ENCODE measurements around the gene PROM2. TPM values are rescaled to one million over a fixed set of nuclear protein-coding genes. Genes with fewer than 3 reads are reported as not detected.

PROM2 gene, protein sequence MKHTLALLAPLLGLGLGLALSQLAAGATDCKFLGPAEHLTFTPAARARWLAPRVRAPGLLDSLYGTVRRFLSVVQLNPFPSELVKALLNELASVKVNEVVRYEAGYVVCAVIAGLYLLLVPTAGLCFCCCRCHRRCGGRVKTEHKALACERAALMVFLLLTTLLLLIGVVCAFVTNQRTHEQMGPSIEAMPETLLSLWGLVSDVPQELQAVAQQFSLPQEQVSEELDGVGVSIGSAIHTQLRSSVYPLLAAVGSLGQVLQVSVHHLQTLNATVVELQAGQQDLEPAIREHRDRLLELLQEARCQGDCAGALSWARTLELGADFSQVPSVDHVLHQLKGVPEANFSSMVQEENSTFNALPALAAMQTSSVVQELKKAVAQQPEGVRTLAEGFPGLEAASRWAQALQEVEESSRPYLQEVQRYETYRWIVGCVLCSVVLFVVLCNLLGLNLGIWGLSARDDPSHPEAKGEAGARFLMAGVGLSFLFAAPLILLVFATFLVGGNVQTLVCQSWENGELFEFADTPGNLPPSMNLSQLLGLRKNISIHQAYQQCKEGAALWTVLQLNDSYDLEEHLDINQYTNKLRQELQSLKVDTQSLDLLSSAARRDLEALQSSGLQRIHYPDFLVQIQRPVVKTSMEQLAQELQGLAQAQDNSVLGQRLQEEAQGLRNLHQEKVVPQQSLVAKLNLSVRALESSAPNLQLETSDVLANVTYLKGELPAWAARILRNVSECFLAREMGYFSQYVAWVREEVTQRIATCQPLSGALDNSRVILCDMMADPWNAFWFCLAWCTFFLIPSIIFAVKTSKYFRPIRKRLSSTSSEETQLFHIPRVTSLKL
- 10 to 100 TPM; 56.0 to 82.4 TPM for polyA plus RNA-seq

DNA sequence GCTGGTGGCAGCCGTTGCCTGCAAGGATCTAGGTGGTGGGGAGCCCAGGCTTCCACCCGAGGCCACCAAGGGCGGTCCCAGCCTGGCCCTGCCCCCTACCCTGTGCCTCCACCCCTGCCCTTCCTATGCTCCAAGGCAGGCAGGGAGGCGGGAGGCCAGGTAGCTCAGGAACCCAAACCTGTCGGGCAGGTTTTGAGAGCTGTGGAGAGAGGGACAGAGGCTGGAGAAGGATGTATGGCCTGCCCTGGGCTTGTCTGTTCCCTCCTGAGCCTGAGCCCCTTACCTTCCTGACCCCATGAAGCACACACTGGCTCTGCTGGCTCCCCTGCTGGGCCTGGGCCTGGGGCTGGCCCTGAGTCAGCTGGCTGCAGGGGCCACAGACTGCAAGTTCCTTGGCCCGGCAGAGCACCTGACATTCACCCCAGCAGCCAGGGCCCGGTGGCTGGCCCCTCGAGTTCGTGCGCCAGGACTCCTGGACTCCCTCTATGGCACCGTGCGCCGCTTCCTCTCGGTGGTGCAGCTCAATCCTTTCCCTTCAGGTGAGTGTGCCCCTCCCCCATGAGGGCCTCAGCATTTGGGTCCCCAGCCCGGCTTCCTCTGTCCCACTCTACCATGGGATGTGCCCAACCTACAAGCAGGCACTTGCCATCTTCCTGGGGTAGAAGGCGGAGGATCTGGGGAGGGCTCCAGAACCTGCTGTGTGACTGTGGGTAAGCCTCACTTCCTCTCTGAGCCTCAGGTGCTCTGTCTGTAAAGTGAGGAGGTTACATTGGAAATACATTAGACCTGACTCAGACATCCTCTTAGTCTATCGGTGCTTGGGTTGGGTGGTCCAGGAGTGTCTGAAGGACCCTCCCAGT is at the start of gene PROM2:
Gene PROM2 (plus strand): TSS at position 159 of the 860 bp plus-strand sequence. CDS start 137 bp downstream, at position 296.
- Histone ChIP-seq H3K4me1 (ENCODE audit: control insufficient read depth in 2 of 2, insufficient read depth in 2 of 2, low read length in 1 of 2) (peaks cover 0 to 31% of the 10 kb centered on the region in 2 donors), H3K9me3 (ENCODE audit: control insufficient read depth in 2 of 2, insufficient read depth in 1 of 2, low read depth in 1 of 2, low read length in 1 of 2) (no peaks in the 10 kb centered on the region), H3K36me3 (ENCODE audit: control insufficient read depth in 2 of 2, insufficient read depth in 2 of 2, low read length in 1 of 2) (peaks cover 0 to 6% of the 10 kb centered on the region in 2 donors), H3K27me3 (ENCODE audit: control insufficient read depth in 1 of 2, insufficient read depth in 2 of 2, low read length in 2 of 2) (no peaks in the 10 kb centered on the region), H3K4me3 (ENCODE audit: low read depth in 1 of 2, low read length in 2 of 2) (peak within 1 kb of the TSS; percentile 60 to 61), H3K27ac (ENCODE audit: low read depth in 2 of 2, low read length in 1 of 2) (peak within 1 kb of the TSS; percentile 93 to 97)
- WGBS, 2 donors: 38 to 46% methylated on average over 16 to 17 of the region's 17 CpGs

DNA sequence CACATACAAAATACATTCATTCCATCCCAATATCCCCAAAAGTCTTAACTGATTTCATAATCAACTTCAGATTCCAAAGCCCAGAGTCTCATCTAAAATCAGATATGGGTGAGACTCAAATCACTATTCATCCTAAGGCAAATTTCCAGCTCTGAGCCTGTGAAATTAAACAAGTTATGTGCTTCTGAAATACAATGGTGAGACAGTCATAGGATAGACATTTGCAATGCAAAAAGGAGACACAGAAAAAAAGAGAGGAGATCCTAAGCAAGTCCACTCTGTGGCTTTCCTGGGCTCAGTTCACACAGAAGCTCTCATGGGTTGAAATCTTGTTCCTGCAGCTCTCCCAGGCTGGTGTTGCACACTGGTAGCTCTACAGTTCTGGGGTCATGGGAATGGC is 48.6 kb upstream of the PROM2 start:
- no peaks in the 10 kb centered on the region for H3K4me1 ChIP-seq (ENCODE audit: control insufficient read depth in 2 of 2, insufficient read depth in 2 of 2, low read length in 1 of 2)
- H3K36me3 ChIP-seq (ENCODE audit: control insufficient read depth in 2 of 2, insufficient read depth in 2 of 2, low read length in 1 of 2): no peaks in the 10 kb centered on the region
- no peaks in the 10 kb centered on the region for H3K27me3 ChIP-seq (ENCODE audit: control insufficient read depth in 1 of 2, insufficient read depth in 2 of 2, low read length in 2 of 2)
- no peak overlapping the region for H3K27ac ChIP-seq (ENCODE audit: low read depth in 2 of 2, low read length in 1 of 2)
- H3K9me3 ChIP-seq (ENCODE audit: control insufficient read depth in 2 of 2, insufficient read depth in 1 of 2, low read depth in 1 of 2, low read length in 1 of 2): peaks cover 0 to 15% of the 10 kb centered on the region in 2 donors
- no peak overlapping the region for H3K4me3 ChIP-seq (ENCODE audit: low read depth in 1 of 2, low read length in 2 of 2)

DNA sequence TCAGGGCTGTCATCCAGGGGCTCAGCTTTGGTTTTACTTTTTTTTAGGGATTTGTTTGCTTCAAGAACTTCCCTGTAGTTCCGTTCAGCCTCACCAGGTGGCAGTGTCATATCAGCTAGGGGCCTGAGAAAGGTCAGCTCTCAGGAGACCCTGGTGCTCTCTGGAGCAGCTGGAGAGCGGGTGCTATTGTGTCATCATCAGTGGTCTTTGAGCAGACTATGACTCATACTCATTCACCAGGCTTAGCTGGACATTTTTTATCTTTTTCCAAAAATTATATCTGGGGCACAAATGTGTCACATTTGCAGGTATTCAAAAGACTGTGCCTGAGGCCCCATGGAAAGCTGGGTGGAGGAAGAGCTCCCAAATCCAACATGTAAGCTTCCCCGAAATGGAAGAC is 42.5 kb upstream of the PROM2 start:
- Histone ChIP-seq H3K36me3 (ENCODE audit: control insufficient read depth in 2 of 2, insufficient read depth in 2 of 2, low read length in 1 of 2) (no peaks in the 10 kb centered on the region), H3K9me3 (ENCODE audit: control insufficient read depth in 2 of 2, insufficient read depth in 1 of 2, low read depth in 1 of 2, low read length in 1 of 2) (no peaks in the 10 kb centered on the region), H3K4me3 (ENCODE audit: low read depth in 1 of 2, low read length in 2 of 2) (no peak overlapping the region), H3K4me1 (ENCODE audit: control insufficient read depth in 2 of 2, insufficient read depth in 2 of 2, low read length in 1 of 2) (no peaks in the 10 kb centered on the region), H3K27ac (ENCODE audit: low read depth in 2 of 2, low read length in 1 of 2) (no peak overlapping the region), H3K27me3 (ENCODE audit: control insufficient read depth in 1 of 2, insufficient read depth in 2 of 2, low read length in 2 of 2) (no peaks in the 10 kb centered on the region)
- 31 to 35% methylated on average over 3 of the region's 3 CpGs for WGBS, 2 donors

DNA sequence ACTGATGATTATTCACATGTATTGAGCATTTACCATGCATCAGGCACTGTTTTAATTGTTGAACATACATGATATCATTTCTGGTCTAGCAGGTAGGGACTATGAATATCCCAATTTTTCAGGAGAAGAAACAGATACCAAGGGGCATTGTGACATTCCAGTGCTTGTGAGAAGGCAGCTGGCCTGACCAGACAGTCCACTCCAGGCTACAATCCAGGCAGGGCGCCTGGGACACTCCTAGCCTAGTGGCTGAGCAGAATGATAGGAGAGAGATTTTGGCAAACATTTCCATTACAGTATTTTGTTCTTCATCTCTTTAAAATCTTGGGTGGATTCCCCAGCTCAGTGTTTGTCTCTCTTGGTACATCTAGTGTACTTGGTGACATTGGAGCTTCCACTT is 42.0 kb upstream of the PROM2 start:
- Histone ChIP-seq H3K27ac (ENCODE audit: low read depth in 2 of 2, low read length in 1 of 2) (no peak overlapping the region), H3K27me3 (ENCODE audit: control insufficient read depth in 1 of 2, insufficient read depth in 2 of 2, low read length in 2 of 2) (no peaks in the 10 kb centered on the region), H3K9me3 (ENCODE audit: control insufficient read depth in 2 of 2, insufficient read depth in 1 of 2, low read depth in 1 of 2, low read length in 1 of 2) (no peaks in the 10 kb centered on the region), H3K4me3 (ENCODE audit: low read depth in 1 of 2, low read length in 2 of 2) (no peak overlapping the region), H3K4me1 (ENCODE audit: control insufficient read depth in 2 of 2, insufficient read depth in 2 of 2, low read length in 1 of 2) (no peaks in the 10 kb centered on the region), H3K36me3 (ENCODE audit: control insufficient read depth in 2 of 2, insufficient read depth in 2 of 2, low read length in 1 of 2) (no peaks in the 10 kb centered on the region)
- 79 to 81% methylated on average over 1 of the region's 1 CpG for WGBS, 2 donors

DNA sequence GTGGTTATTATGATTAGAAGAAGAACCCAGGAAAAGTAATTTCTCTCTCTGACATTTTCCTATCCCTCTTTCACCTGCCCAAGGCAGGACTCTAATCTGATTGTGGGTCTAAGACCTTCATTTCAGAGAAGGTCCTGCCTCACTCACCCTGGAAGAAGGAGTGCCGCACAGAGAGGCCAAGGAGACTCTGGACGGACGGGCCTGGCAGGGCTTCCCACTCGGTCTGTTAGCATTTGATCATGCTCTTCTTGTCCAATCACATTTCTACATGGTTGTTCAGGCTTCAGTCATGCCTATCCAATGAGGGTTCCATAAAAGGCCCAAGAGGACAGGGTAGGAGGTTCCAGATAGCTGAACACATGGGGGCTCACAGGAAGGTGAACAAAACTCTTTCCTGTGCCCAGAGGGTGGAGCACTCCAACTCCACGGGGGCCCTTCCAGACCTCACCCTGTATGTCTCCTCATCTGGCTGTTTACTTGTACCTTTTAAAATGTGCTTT is 39.9 kb upstream of the PROM2 start:
- no peaks in the 10 kb centered on the region for H3K9me3 ChIP-seq (ENCODE audit: control insufficient read depth in 2 of 2, insufficient read depth in 1 of 2, low read depth in 1 of 2, low read length in 1 of 2)
- no peaks in the 10 kb centered on the region for H3K36me3 ChIP-seq (ENCODE audit: control insufficient read depth in 2 of 2, insufficient read depth in 2 of 2, low read length in 1 of 2)
- no peak overlapping the region for H3K4me3 ChIP-seq (ENCODE audit: low read depth in 1 of 2, low read length in 2 of 2)
- H3K27ac ChIP-seq (ENCODE audit: low read depth in 2 of 2, low read length in 1 of 2): no peak overlapping the region
- 82 to 84% methylated on average over 5 of the region's 5 CpGs for WGBS, 2 donors
- no peaks in the 10 kb centered on the region for H3K27me3 ChIP-seq (ENCODE audit: control insufficient read depth in 1 of 2, insufficient read depth in 2 of 2, low read length in 2 of 2)
- H3K4me1 ChIP-seq (ENCODE audit: control insufficient read depth in 2 of 2, insufficient read depth in 2 of 2, low read length in 1 of 2): no peaks in the 10 kb centered on the region

DNA sequence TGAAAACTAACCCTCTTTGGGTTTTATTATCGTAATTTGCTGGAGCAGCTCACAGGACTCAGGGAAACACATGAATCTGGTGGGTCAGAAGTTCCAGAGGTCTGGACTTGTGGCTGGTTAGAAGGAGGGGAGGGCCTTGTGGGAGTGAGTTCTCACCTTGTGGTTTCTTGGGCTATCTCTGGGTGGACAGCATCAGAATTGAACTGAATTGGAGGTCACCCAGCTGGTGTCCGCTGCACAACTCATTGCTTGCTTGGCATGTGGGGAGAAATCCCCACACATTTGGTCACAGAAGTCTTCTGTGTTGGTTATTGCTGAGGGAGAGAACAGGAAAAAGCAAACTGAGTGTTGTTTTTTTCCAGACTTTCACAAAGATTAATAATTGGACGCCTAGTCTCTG is 39.4 kb upstream of the PROM2 start:
- Histone ChIP-seq H3K4me3 (ENCODE audit: low read depth in 1 of 2, low read length in 2 of 2) (no peak overlapping the region), H3K4me1 (ENCODE audit: control insufficient read depth in 2 of 2, insufficient read depth in 2 of 2, low read length in 1 of 2) (no peaks in the 10 kb centered on the region), H3K27ac (ENCODE audit: low read depth in 2 of 2, low read length in 1 of 2) (no peak overlapping the region), H3K9me3 (ENCODE audit: control insufficient read depth in 2 of 2, insufficient read depth in 1 of 2, low read depth in 1 of 2, low read length in 1 of 2) (no peaks in the 10 kb centered on the region), H3K27me3 (ENCODE audit: control insufficient read depth in 1 of 2, insufficient read depth in 2 of 2, low read length in 2 of 2) (no peaks in the 10 kb centered on the region), H3K36me3 (ENCODE audit: control insufficient read depth in 2 of 2, insufficient read depth in 2 of 2, low read length in 1 of 2) (no peaks in the 10 kb centered on the region)
- WGBS, 2 donors: 93 to 96% methylated on average over 3 of the region's 3 CpGs

DNA sequence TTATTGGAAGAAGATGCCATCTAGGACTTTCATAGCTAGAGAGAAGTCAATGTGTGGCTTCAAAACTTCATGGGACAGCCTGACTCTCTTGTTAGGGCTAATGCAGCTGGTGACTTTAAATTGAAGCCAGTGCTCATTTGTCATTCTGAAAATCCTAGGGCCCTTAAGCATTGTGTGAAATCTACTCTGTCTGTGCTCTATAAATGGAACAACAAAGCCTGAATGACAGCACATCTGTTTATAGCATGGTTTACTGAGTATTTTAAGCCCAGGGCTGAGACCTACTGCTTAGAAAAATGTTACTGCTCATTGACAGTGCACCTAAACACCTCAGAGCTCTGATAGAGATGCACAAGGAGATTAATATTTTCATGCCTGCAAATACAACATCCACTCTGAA is 36.1 kb upstream of the PROM2 start:
- H3K36me3 ChIP-seq (ENCODE audit: control insufficient read depth in 2 of 2, insufficient read depth in 2 of 2, low read length in 1 of 2): no peaks in the 10 kb centered on the region
- no peak overlapping the region for H3K4me3 ChIP-seq (ENCODE audit: low read depth in 1 of 2, low read length in 2 of 2)
- H3K4me1 ChIP-seq (ENCODE audit: control insufficient read depth in 2 of 2, insufficient read depth in 2 of 2, low read length in 1 of 2): no peaks in the 10 kb centered on the region
- no peaks in the 10 kb centered on the region for H3K27me3 ChIP-seq (ENCODE audit: control insufficient read depth in 1 of 2, insufficient read depth in 2 of 2, low read length in 2 of 2)
- H3K9me3 ChIP-seq (ENCODE audit: control insufficient read depth in 2 of 2, insufficient read depth in 1 of 2, low read depth in 1 of 2, low read length in 1 of 2): peaks cover 0 to 6% of the 10 kb centered on the region in 2 donors
- no peak overlapping the region for H3K27ac ChIP-seq (ENCODE audit: low read depth in 2 of 2, low read length in 1 of 2)

DNA sequence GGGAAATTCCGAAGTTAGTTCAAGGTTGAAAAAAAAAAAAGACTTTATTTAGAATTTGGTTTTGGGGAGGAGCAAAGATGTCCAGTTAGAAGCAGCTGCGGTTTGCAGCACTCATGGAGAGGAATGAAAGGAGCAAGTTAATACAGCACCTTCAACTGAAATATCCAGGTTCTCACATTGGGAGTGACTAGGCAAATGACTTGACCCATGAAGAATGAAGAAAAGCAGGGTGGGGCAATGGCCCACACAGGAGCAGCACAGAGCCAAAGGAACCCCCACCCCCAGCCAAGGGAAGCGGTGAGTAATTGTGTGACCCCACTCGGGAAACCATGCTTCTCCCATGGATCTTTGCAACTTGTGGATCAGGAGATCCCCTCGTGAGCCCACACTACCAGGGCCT is 34.2 kb upstream of the PROM2 start:
- H3K4me1 ChIP-seq (ENCODE audit: control insufficient read depth in 2 of 2, insufficient read depth in 2 of 2, low read length in 1 of 2): no peaks in the 10 kb centered on the region
- peaks cover 0 to 6% of the 10 kb centered on the region in 2 donors for H3K9me3 ChIP-seq (ENCODE audit: control insufficient read depth in 2 of 2, insufficient read depth in 1 of 2, low read depth in 1 of 2, low read length in 1 of 2)
- WGBS, 2 donors: 90 to 91% methylated on average over 5 of the region's 5 CpGs
- H3K4me3 ChIP-seq (ENCODE audit: low read depth in 1 of 2, low read length in 2 of 2): no peak overlapping the region
- no peaks in the 10 kb centered on the region for H3K27me3 ChIP-seq (ENCODE audit: control insufficient read depth in 1 of 2, insufficient read depth in 2 of 2, low read length in 2 of 2)
- no peak overlapping the region for H3K27ac ChIP-seq (ENCODE audit: low read depth in 2 of 2, low read length in 1 of 2)
- H3K36me3 ChIP-seq (ENCODE audit: control insufficient read depth in 2 of 2, insufficient read depth in 2 of 2, low read length in 1 of 2): no peaks in the 10 kb centered on the region

DNA sequence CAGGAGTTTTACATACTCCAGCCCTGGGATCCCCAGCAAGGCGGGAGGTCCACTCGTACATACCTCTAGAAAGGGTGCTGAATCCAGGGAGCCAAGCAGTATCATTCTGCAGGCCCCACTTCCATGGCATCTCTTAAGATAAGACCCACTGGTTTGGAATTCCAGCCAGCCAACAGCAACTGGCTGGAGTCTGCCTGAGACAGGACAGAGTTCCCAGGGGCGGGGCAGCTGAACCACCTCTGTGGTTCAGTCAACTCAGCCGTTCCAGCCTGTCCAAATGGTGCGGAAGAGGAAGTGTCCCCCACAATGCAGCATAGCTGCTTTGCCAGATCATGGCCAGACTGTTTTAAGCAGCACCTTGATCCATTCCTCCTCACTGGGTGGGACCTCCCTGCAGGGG is 33.7 kb upstream of the PROM2 start:
- no peak overlapping the region for H3K27ac ChIP-seq (ENCODE audit: low read depth in 2 of 2, low read length in 1 of 2)
- H3K4me1 ChIP-seq (ENCODE audit: control insufficient read depth in 2 of 2, insufficient read depth in 2 of 2, low read length in 1 of 2): no peaks in the 10 kb centered on the region
- H3K27me3 ChIP-seq (ENCODE audit: control insufficient read depth in 1 of 2, insufficient read depth in 2 of 2, low read length in 2 of 2): no peaks in the 10 kb centered on the region
- no peak overlapping the region for H3K4me3 ChIP-seq (ENCODE audit: low read depth in 1 of 2, low read length in 2 of 2)
- WGBS, 2 donors: 89 to 94% methylated on average over 5 of the region's 5 CpGs
- no peaks in the 10 kb centered on the region for H3K36me3 ChIP-seq (ENCODE audit: control insufficient read depth in 2 of 2, insufficient read depth in 2 of 2, low read length in 1 of 2)
- H3K9me3 ChIP-seq (ENCODE audit: control insufficient read depth in 2 of 2, insufficient read depth in 1 of 2, low read depth in 1 of 2, low read length in 1 of 2): peaks cover 0 to 6% of the 10 kb centered on the region in 2 donors
